Measurements from ENCODE around the gene VASP.

DNA sequence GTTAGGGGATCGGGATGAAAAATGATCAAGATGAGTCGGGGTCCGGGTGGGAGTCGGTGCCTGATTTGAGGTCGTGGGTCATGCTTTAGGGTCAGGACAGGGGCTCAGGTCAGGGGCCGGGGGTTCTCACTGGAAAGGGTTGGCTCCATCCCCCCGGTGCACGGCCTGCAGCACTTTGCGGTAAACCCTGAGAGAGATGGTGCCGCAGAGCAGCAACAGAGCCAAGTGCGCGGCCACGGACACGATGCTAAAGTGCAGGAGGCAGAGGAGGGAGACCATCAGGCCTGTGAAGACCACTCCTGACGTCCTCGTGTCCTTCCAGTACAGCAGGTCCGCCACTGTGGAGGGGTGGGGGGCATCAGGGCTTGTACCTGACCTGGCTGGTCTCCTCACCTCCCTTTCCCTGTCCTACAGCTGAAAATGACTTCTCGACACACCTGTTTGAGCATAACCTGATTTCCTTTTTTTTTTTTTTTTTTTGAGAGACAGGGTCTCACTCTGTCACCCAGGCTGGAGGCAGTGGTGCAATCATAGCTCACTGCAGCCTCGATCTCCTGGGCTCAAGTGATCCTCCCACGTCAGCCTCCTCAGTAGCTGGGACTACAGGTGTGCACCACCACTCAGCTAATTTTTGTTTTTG lies 17.9 kb upstream of the VASP start:
- TF ChIP-seq, protein P1, sequence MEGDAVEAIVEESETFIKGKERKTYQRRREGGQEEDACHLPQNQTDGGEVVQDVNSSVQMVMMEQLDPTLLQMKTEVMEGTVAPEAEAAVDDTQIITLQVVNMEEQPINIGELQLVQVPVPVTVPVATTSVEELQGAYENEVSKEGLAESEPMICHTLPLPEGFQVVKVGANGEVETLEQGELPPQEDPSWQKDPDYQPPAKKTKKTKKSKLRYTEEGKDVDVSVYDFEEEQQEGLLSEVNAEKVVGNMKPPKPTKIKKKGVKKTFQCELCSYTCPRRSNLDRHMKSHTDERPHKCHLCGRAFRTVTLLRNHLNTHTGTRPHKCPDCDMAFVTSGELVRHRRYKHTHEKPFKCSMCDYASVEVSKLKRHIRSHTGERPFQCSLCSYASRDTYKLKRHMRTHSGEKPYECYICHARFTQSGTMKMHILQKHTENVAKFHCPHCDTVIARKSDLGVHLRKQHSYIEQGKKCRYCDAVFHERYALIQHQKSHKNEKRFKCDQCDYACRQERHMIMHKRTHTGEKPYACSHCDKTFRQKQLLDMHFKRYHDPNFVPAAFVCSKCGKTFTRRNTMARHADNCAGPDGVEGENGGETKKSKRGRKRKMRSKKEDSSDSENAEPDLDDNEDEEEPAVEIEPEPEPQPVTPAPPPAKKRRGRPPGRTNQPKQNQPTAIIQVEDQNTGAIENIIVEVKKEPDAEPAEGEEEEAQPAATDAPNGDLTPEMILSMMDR (IDR thresholded peaks at IDR 0.05) = no peak
- TF ChIP-seq POLR2A (IDR thresholded peaks at IDR 0.05) = no peak

All from vagina (tissue), 2 donors.